Testis (tissue), 2 donors: Measurements from ENCODE around the gene NOS1.

ENCODE experiments used
- CTCF ChIP-seq, 3 experiments: fragments of 450-650 bp in 2 of 3; fragments of 200-600 bp in 1 of 3; sonication (generic) in 1 of 3; IDR thresholded peaks; one replicate each; pipeline ENCODE4 v1.5.1; 2016 to 2019; ENCODE audit warnings: antibody characterized with exemption in 3 of 3, mild to moderate bottlenecking in 2 of 3, moderate library complexity in 1 of 3
- POLR2A ChIP-seq: fragments of 450-650 bp; IDR thresholded peaks from one replicate; pipeline ENCODE4 v1.6.1; 2017; ENCODE audit warnings: antibody characterized with exemption, mild to moderate bottlenecking, moderate library complexity

GRCh38 chr12:117236456-117237001 is 124.9 kb downstream of the NOS1 start:
- TF ChIP-seq CTCF (IDR thresholded peaks at IDR 0.05) (peak; percentile 48 to 87 (median 48)), POLR2A (no peak)
